T-helper 1 cell (primary cell): ENCODE data around the gene NUDT4B.
"Not testable (repeated sequence)": the region's sequence is repeated elsewhere in the genome, so short reads cannot be mapped to it uniquely, and the experiment has no call there.

Experiments
- DNase-seq, 5 donors: peaks; one replicate each; pipeline ENCODE4 v3.0.0-alpha.2; 2012 to 2020
- total RNA-seq, 4 donors: gene quantifications; one replicate each; lab custom pipeline; 2026; lab: John Stamatoyannopoulos, UW

Gene NUDT4B
- 0 to 0.12 (median 0) reads per million in 4 donors for total RNA-seq

- DNase-seq: not testable (repeated sequence)
Measured at GRCh38 chr1:148748563-148749334, at the start of gene NUDT4B. TSS of gene NUDT4B (plus strand) at chr1:148748774. CDS start at chr1:148748953, 179 bp downstream.

- not testable (repeated sequence) for DNase-seq
Measured at GRCh38 chr1:148699357-148699756, 49.2 kb upstream of the NUDT4B start.

- DNase-seq: not testable (repeated sequence)
Measured at GRCh38 chr1:148702242-148702641, 46.3 kb upstream of the NUDT4B start.

- DNase-seq: not testable (repeated sequence)
Measured at GRCh38 chr1:148703973-148704591, 44.5 kb upstream of the NUDT4B start.

- DNase-seq: not testable (repeated sequence)
Measured at GRCh38 chr1:148705316-148705948, 43.1 kb upstream of the NUDT4B start.

GRCh38 chr1:148708779-148709333 lies 39.7 kb upstream of the NUDT4B start:
- DNase-seq: not testable (repeated sequence)

- DNase-seq: not testable (repeated sequence)
Measured at GRCh38 chr1:148710772-148711523, 37.6 kb upstream of the NUDT4B start.

- not testable (repeated sequence) for DNase-seq
Measured at GRCh38 chr1:148712353-148712752, 36.2 kb upstream of the NUDT4B start.

GRCh38 chr1:148715518-148715917 lies 33.1 kb upstream of the NUDT4B start:
- DNase-seq: not testable (repeated sequence)

- DNase-seq: not testable (repeated sequence)
Measured at GRCh38 chr1:148716966-148717520, 31.5 kb upstream of the NUDT4B start.

- not testable (repeated sequence) for DNase-seq
Measured at GRCh38 chr1:148720918-148721317, 27.7 kb upstream of the NUDT4B start.

GRCh38 chr1:148722758-148723157 lies 25.8 kb upstream of the NUDT4B start:
- not testable (repeated sequence) for DNase-seq

- not testable (repeated sequence) for DNase-seq
Measured at GRCh38 chr1:148723515-148723914, 25.1 kb upstream of the NUDT4B start.

GRCh38 chr1:148724872-148725271 lies 23.7 kb upstream of the NUDT4B start:
- DNase-seq: not testable (repeated sequence)

GRCh38 chr1:148727862-148728261 lies 20.7 kb upstream of the NUDT4B start:
- not testable (repeated sequence) for DNase-seq

GRCh38 chr1:148729128-148729527 lies 19.4 kb upstream of the NUDT4B start:
- DNase-seq: not testable (repeated sequence)

GRCh38 chr1:148729541-148729940 lies 19.0 kb upstream of the NUDT4B start:
- DNase-seq: not testable (repeated sequence)

- DNase-seq: not testable (repeated sequence)
Measured at GRCh38 chr1:148732277-148732676, 16.3 kb upstream of the NUDT4B start.

- DNase-seq: not testable (repeated sequence)
Measured at GRCh38 chr1:148733585-148734310, 14.8 kb upstream of the NUDT4B start.

GRCh38 chr1:148734311-148734662 lies 14.3 kb upstream of the NUDT4B start:
- DNase-seq: not testable (repeated sequence)

GRCh38 chr1:148735538-148735937 lies 13.0 kb upstream of the NUDT4B start:
- not testable (repeated sequence) for DNase-seq
